GM21526 (cell line): ENCODE measurements around the gene CSTF3.
"Not testable (repeated sequence)": the region's sequence is repeated elsewhere in the genome, so short reads cannot be mapped to it uniquely, and the experiment has no call there.

Source experiments
- ATAC-seq: cut with Tn5 transposase; IDR thresholded peaks from one replicate; pipeline ENCODE4 v1.9.1; 2021; ENCODE audit warnings: moderate library complexity; ENCODE audit not compliant: unreplicated experiment, low FRiP score

Gene CSTF3

DNA sequence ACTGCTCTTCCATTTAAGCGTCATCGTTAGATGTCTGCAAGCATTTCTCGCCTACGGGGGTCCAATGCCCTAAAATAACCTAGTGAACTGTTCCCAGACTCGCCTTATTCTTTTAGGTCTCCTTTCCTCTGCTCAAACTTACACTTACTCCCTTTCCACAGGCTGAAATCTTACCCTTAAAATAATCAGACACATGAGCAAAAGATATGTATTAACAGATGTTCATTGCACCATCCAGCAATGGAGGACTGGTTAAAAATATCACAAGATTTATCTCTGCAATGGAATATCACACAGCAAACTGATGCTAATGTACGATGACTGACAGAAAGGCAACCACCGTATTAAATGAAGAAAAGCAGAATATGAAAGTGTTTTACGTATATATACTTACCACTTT is 1.6 kb upstream of the CSTF3 start:
- no peak for ATAC-seq

DNA sequence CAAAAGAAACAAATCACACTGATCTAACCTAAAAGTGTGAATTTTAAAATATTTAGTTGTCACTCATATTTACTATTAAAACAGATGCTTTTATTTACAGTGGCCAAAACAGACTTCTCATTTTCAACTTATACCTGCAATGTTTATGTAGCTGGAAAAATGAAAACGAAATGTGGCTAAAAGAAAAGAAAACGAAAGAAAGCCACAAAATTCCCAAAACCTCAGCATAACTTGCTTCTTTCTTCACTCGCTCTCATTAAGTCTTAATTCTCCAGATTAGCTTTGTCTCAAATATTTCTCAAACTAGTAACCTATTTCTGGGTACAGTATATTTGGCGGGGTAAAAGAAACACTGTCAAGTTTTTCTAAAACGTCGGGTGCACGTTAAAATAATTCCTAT is 693 bp downstream of the CSTF3 start:
- ATAC-seq: no peak

DNA sequence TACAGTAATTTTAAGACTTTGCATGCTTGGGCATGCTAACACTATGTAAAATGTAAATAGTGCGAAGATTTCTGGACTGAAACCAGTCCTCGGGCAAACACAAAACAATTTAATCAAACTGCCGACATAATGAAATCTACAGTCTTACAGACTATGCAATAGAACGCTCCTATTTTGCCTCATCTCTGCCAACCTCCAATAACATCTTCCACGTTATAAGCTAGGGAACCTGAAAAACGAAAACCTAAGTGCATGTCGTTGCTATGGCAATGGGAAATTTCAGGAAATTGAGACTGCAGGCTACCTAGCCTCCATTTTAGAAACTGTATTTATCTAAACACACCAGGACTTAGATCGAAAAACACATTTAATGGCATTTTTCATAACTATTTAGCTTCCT is 1.1 kb downstream of the CSTF3 start:
- ATAC-seq: no peak

DNA sequence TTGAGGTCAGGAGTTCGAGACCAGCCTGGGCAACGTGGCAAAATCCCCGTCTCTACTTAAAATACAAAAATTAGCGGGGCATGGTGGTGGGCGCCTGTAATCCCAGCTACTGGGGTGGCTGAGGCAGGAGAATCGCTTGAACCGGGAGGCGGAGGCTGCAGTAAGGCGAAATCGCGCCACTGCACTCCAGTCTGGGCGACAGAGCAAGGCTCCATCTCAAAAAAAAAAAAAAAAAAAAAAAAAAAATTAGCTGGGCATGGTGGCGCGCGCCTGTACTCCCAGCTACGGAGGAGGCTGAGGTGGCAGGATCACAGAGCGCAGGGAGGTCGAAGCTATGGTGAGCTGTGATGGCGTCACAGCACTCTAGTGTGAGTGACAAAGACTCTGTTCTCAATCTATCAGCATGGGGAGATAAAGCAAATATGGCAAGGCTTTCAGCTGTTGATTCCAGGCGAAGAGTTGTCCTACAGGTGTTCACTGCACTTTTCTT is 1.9 kb downstream of the CSTF3 start:
- not testable (repeated sequence) for ATAC-seq

DNA sequence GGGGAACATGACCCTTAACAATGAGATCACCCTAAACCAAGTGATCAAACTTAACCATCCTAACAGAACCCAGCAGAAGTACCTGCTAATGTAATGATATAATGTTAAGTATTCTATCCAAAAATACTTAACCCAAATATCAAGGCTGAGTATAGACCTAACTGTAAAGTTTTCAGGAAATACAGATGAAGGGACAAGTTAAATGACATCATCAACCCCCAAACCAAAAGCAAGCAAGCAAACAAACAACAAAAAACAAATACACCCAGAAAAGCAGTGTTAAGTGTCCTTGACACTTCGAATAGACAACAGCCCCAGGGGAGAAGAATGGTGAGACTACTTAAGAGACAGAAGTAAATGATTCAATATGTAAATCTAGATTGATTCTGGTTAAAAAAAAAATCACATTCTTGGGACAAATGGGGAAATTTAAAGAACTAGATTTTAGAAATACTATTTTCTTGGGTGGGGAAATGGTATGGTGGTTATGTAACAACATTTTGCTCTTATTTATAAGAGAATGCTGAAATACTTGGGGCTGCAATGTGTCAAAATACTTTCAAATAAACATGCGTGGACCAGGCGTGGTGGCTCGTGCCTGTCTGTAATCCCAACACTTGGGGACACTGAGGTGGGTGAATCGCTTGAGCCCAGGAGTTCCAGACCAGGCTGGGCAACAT is 2.5 kb downstream of the CSTF3 start:
- ATAC-seq: no peak

DNA sequence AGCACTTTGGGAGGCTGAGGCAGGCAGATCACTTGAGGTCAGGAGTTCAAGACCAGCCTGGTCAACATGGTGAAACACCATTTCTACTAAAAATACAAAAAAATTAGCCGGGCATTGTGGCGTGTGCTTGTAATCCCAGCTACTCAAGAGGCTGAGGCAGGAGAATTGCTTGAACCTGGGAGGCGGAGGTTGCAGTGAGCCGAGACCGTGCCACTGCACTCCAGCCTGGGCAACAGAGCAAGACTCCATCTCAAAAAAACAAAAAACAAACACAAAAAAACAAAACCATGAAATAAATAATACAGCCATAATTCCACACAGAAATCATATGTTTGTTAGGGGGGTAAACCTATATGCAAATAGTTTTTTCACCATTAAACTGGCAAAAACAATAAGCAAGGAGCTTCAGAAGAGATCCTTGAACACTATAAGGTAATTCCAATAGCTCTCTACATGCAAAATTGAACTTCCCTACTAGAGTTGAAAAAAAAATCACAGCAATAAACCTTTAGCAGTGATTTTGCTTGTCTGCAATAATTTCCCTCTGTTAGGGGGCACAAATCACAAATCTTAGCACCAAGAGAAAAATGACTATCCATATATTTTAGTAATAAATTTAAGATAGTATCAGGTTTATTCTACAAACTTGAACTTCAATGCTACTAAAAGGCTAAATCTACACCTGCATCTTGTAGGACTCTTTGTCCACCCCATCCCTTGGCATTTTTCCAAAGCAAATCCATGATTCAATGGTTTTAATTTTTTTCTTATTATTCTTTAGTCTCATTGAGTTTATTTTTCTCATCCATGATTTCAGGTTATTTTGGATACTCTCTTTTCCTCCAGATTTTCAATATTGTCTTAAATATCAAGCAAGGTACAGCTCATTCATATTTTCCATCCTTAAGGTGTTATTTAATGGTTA is 3.9 kb downstream of the CSTF3 start:
- no peak for ATAC-seq

DNA sequence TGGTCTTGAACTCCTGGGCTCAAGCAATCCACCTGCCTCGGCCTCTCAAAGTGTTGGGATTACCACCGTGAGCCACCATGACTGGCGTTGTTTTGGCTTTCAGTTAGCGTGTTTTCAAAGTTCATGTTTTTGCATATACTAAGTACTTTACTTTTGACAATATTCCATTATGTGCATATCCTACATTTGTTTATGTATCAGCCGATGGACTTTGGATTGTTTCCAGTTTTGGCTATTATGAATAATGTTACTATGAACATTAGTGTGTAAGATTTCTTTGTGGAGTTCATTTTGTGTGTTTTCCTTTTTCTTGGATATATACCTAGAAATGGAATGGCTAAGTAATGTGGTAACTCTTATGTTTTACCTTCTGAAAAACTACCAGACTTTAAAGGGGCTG is 9.9 kb downstream of the CSTF3 start:
- ATAC-seq: no peak

DNA sequence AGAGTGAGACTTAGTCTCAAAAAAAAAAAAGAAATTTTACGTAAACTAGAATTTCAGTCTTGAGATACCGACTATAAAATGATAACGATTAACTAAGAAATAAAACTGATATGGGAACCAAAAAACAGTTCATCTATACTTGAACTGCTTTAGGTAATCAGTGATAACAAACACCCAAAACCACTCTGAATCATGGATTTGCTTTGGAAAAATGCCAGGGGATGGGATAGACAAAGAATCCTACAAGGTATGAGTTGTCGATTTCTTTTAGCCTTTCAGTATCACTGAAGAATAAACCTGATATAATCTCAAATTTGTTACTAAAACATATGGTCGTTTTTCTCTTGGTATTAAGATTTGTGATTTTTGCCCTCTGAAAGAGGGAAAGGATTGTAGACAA is 13.7 kb downstream of the CSTF3 start:
- ATAC-seq: no peak

DNA sequence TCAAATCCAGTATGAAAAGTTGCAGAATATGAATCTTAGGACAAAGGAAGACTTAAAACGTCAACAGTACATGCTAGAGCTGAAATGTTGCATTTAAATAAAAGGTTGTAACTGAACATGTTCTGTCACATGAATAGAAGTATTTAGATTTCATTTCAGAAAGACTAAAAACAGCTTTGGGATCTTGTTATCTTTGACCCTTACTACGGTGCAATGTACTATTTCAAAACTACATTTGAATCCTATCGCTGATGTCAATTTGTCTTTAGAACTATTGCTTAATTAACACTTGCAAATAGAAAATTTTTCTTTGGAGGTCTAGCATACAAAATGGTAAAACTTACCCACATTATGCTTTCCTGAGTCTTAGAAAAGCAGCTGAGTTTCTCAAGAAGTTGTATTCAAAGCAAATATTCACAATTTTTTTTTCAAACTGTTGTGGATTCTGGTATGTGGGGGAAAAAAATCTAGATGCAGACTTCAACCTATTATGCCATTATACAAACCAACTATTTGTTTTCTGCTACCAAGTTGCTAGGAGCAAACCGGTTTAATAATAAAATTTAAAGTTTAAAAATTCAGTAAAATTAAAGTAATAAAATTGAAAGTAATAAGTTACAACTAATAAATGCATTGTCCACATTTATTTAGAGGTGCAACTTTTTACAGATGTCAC is 25.4 kb downstream of the CSTF3 start:
- no peak for ATAC-seq

DNA sequence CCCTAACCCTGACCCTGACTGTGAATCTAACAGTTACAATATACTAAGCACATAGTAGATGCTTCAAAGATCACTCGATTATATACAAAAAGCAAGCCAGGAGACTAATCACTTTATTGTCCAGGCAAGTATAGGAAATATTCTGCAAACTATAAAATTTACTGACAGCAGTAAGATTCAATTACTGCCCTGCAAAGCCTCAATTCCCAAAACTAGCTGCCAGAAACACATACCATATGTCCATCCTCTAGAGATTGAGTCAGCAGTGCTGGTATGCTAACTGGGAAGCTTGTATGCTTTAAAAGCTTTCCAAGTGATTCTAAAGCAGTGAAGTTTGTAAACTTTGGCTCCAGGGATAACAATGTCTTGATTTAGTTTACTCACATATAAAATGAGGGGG is 26.1 kb downstream of the CSTF3 start:
- ATAC-seq: no peak

DNA sequence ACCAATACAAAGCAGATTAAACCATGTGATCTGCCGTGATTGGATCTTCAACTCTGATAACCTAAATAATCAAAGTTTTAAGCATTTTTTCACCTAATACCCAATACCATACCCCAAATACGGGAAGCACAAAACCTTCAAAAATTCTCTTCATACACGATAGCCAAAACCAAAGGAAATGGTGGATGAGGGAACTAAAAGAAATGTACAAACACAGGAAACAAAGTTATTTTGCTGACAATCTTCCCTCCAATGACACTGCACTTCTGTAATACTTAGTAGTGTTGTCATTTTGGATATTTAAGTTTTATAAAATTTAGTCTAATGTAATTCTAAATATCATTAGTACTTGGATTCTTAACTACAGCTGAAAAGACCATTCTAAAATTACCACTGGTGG is 27.0 kb downstream of the CSTF3 start:
- ATAC-seq: no peak

DNA sequence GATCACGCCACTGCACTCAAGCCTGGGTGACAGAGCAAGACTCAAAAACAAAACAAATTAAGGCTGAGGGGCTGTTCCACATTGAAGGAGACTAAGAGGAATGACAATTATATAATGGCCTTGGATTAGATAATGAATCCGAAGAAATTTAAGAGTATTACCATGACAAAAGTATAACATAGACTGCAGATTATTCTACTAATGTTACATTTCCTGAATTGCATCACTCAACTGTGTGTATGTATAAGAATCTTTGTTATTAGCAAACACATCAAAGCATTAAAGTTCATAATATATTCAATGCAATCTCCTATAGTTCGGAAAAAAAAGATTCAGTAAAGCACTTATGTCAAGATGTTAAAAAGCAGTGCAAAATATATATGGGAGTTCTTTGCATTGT is 27.5 kb downstream of the CSTF3 start:
- no peak for ATAC-seq

DNA sequence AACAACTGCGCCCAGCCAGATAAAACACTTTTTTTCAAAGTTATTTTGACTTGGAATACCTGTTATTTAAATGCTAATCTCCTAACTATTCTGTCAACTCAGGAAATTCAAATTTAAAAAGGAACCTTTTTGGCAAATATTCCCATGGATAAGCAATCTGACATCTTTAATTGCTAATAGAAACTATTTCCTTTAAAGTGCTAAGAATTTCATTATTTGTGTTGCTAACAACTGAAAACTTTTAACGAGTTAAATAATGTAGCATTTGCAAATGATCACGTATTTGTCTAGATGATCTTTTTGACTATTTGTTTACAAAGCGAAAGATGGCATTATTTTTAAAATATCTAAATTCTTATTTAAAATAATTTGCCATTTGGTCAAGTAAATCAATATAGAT is 28.8 kb downstream of the CSTF3 start:
- ATAC-seq: no peak

DNA sequence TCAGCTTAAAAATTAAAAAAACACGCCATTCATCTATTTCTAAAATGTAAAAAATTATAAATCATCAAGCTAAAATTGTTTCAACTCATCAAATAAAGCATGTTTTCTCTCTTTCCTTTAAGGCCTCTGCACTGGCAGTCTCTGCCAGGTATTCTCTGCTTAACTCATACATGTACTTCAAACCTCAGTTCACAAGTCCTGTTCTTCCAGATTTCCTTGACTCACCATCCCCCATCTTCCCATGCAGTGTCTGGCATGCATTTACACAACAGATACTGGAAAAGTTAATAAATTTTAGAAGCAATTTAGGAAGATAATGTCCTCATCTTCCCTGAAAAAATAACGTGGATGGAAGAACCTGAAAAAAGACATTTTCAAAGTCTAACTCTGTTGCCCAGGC is 32.5 kb downstream of the CSTF3 start:
- no peak for ATAC-seq

DNA sequence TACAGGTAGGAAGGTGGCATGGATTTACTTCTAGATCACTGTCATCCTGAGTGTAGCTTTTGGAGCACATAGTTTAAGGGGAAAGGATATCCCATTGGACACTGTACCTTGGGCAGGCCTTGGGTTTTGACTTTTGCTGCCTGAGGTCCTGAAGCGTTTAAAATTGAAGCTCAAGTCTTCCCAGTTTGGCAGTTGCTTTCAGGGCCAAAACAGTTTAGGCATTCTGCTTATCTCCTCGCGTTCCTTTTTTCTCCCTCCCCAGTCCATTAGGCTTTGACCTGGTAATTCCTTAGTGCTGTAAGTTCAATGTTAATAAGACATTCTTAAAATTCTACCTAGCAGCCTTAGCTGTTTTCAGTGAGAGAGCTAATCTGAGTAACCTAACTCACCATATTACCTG is 35.7 kb downstream of the CSTF3 start:
- no peak for ATAC-seq

DNA sequence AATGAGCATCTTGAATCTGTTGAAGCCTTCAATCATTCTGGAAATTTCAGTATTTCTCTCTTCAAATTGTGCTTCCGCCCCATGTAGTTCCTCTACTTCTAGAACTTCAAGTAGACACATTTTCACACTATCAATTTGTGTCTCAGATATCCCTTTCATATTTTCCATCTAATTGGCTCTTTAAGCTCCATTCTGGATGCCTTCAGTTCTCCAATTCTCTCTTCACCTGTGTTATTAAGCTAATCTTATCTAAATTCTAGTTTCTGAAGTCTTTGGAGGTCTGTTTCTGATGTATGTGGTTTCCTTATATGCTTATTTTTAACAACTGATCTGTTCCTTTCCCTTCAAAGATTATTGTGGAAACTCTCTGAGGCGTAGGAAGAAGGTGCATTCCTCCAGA is 36.3 kb downstream of the CSTF3 start:
- ATAC-seq: no peak

DNA sequence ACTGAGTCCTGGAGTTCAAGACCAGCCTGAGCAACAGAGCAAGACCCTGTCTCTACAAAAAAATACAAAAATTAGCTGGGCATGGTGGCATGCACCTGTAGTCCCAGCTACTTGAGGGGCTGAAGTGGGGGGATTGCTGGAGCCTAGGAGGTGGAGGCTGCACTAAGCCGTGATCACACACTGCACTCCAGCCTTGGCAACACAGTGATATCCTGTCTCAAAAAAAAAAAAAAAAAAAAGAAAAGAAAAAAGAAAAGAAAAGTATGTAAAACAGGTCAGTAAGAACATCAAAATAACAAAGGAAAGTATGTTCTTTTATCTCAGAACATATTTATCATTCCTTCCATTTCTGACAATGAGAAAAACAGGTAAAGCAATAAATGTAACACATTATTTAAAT is 38.6 kb downstream of the CSTF3 start:
- not testable (repeated sequence) for ATAC-seq

DNA sequence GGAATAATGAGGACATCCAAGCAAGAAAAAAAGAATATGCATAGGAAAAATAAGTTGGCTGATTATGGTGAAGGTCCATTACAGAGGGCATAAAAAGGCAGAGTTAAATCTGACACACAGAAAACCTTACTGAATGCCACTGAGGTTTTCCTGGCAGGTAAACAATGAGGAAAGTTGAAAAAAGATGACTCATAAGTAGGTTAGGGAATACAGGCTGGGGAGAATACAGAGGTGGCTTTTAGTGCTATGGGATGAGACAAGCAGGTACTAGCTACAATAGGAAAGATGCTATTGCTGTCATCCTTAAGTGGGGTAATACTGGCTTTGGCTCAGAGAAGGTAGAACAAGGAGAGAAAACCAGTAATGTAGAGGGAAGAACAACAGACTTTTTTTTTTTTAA is 44.7 kb downstream of the CSTF3 start:
- no peak for ATAC-seq

DNA sequence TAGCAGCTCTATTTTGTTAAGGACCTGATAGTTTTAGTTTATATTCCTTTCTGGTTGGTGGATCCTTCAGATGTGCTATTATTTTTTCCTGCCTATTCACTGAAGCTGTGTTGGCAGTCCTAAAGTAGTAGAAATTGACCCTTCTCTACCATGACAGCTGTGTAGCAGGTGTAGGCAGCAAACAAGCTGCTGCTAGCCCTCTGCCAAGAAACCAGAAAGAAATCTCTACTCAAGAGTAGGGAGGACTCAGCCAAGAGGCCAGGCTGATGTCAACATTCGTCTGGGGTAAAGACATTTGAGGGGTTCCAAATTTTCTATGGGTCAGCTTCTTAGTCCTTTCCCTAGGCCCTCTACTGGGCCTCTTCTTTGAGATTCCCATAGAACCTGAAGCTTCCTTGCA is 51.2 kb downstream of the CSTF3 start:
- no peak for ATAC-seq

DNA sequence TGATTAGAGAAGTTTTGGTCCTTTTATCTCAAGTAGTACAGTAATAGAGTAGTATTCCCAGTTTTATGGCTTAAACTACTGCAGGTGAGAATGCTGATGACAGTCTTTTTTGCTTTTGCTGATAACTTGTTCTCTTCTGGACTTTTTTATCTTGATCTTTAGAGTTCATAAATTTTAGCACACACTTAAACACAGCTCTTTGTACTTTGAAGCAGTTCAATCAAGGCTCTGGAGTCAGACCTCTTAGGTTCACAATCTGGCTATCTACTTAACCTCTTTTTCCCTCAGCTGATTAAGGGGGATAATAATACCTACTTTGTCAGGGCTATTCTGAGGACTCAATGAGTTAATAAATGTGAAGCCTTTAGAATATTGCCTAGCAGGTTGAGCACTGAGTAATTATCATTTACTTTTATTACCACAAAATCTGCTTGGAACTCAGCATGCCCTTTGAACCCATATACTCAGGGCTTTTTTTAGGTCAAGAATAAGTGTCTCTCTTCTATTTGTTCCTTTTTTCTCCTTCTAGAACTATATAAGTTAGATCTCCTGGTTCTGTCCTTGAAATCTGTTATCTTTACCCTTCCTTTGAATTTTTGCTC is 51.9 kb downstream of the CSTF3 start:
- no peak for ATAC-seq

DNA sequence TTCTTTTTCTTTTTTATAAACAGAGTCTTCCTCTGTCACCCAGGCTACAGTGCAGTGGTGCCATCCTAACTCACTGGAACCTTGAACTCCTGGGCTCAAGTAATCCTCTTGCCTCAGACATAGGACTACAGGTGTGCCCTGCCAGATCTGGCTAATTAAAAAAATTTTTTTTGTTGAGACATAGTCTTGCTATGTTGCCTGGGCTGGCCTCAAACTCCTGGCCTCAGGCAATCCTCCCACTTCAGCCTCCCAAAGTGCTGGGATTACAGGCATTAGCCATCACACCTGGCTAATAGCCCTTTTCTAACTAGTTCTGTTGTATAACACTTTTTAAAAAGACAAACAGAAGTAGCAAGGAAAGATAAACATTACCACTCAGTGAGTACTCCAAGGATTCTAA is 57.4 kb downstream of the CSTF3 start:
- no peak for ATAC-seq
